ENCODE data around the gene SF1. TPM values are rescaled to one million over a fixed set of nuclear protein-coding genes. Genes with fewer than 3 reads are reported as not detected.

The SF1 gene
- total and polyA plus RNA-seq, 2 donors from 2014 or later: 87.5 to 320 TPM

GRCh38 chr11:64772303-64773018 lies 5.9 kb downstream of the SF1 start:
- no peak overlapping the region for H3K4me3 ChIP-seq (ENCODE audit: low read length in 3 of 3)
- TF ChIP-seq CTCF (IDR thresholded peaks at IDR 0.05; ENCODE audit: borderline replicate concordance, extremely low read depth, insufficient read depth): no peak
- peaks cover 6 to 33% (median 14%) of the 10 kb centered on the region in 3 donors for H3K4me1 ChIP-seq (ENCODE audit: control insufficient read depth in 2 of 3, insufficient read depth in 2 of 3, low read depth in 1 of 3, low read length in 3 of 3)
- no peak for FAIRE-seq
- H3K27me3 ChIP-seq (ENCODE audit: control insufficient read depth, insufficient read depth, low read length): no peaks in the 10 kb centered on the region
- no peak overlapping the region for H3K9ac ChIP-seq (ENCODE audit: low read length in 3 of 3)
- no peaks in the 10 kb centered on the region for H3K9me3 ChIP-seq (ENCODE audit: control insufficient read depth in 2 of 3, insufficient read depth in 1 of 3, low read length in 3 of 3)
- intact Hi-C loops (cut with DNase I): no loop called here
- peak in 2 of 5 donors; percentile 21 to 38 for DNase-seq
- H3K36me3 ChIP-seq (ENCODE audit: control insufficient read depth in 2 of 3, insufficient read depth in 3 of 3, low read length in 3 of 3): peaks cover 51 to 91% (median 82%) of the 10 kb centered on the region in 3 donors
- peak overlapping the region in 1 of 2 donors; percentile 14 for H3K27ac ChIP-seq (ENCODE audit: low read depth in 2 of 2, low read length in 2 of 2)

GRCh38 chr11:64771861-64772260 lies 6.5 kb downstream of the SF1 start:
- FAIRE-seq (no peak), DNase-seq (no peak)
- Histone ChIP-seq H3K4me1 (ENCODE audit: control insufficient read depth in 2 of 3, insufficient read depth in 2 of 3, low read depth in 1 of 3, low read length in 3 of 3) (peaks cover 6 to 31% (median 10%) of the 10 kb centered on the region in 3 donors), H3K9me3 (ENCODE audit: control insufficient read depth in 2 of 3, insufficient read depth in 1 of 3, low read length in 3 of 3) (no peaks in the 10 kb centered on the region), H3K27ac (ENCODE audit: low read depth in 2 of 2, low read length in 2 of 2) (peak overlapping the region in 1 of 2 donors; percentile 32), H3K27me3 (ENCODE audit: control insufficient read depth, insufficient read depth, low read length) (no peaks in the 10 kb centered on the region), H3K36me3 (ENCODE audit: control insufficient read depth in 2 of 3, insufficient read depth in 3 of 3, low read length in 3 of 3) (peaks cover 55 to 97% (median 85%) of the 10 kb centered on the region in 3 donors), H3K9ac (ENCODE audit: low read length in 3 of 3) (no peak overlapping the region), H3K4me3 (ENCODE audit: low read length in 3 of 3) (no peak overlapping the region)
- TF ChIP-seq CTCF (IDR thresholded peaks at IDR 0.05; ENCODE audit: borderline replicate concordance, extremely low read depth, insufficient read depth): no peak
- intact Hi-C loops (cut with DNase I): no loop called here

- Histone ChIP-seq H3K9me3 (ENCODE audit: control insufficient read depth in 2 of 3, insufficient read depth in 1 of 3, low read length in 3 of 3) (no peaks in the 10 kb centered on the region), H3K27me3 (ENCODE audit: control insufficient read depth, insufficient read depth, low read length) (no peaks in the 10 kb centered on the region), H3K27ac (ENCODE audit: low read depth in 2 of 2, low read length in 2 of 2) (no peak overlapping the region), H3K9ac (ENCODE audit: low read length in 3 of 3) (no peak overlapping the region), H3K36me3 (ENCODE audit: control insufficient read depth in 2 of 3, insufficient read depth in 3 of 3, low read length in 3 of 3) (peaks cover 44 to 84% (median 77%) of the 10 kb centered on the region in 3 donors), H3K4me1 (ENCODE audit: control insufficient read depth in 2 of 3, insufficient read depth in 2 of 3, low read depth in 1 of 3, low read length in 3 of 3) (peaks cover 0 to 25% (median 2%) of the 10 kb centered on the region in 3 donors), H3K4me3 (ENCODE audit: low read length in 3 of 3) (no peak overlapping the region)
- DNase-seq: peak in 1 of 5 donors; percentile 16
- intact Hi-C loops (cut with DNase I): no loop called here
- no peak for FAIRE-seq
- TF ChIP-seq CTCF (IDR thresholded peaks at IDR 0.05; ENCODE audit: borderline replicate concordance, extremely low read depth, insufficient read depth): no peak
These were observed 8.2 kb downstream of the SF1 start for GRCh38 chr11:64770120-64770519.

Measured in kidney (tissue), 14 donors.